ENCODE data around the gene PNKD. TPM values are rescaled to one million over a fixed set of nuclear protein-coding genes. Genes with fewer than 3 reads are reported as not detected.

The PNKD gene
- total and polyA plus RNA-seq, 10 of the 15 experiments (the other 5 are each of a cell fraction or from before 2014, with no cell fraction given) = 27.2 to 106 (median 61.3) TPM

- peak overlapping the region; percentile 96 for H3K27ac ChIP-seq (ENCODE audit: control insufficient read depth, insufficient read depth)
- CTCF ChIA-PET = interaction anchor here (0.6 to 4.9 kb wide), 10 partner anchors 9 to 314 kb away, joined by 3 to 34 read pairs (median 6); partner anchors contain the start of gene TMBIM1
- peak overlapping the region; percentile 84 for H3K4me3 ChIP-seq
- H3K27me3 ChIP-seq (replicated peaks in 1 of 2; ENCODE audit: control insufficient read depth in 2 of 2, insufficient read depth in 2 of 2, low read length in 1 of 2) = no peaks in the 10 kb centered on the region
- peak overlapping the region; percentile 89 for H3K9ac ChIP-seq (ENCODE audit: control insufficient read depth, insufficient read depth, low read length)
- H3K36me3 ChIP-seq (ENCODE audit: control insufficient read depth in 2 of 2, insufficient read depth in 2 of 2, low read length in 1 of 2) = no peaks in the 10 kb centered on the region
- peak; percentile 65 for ATAC-seq
- H4K20me1 ChIP-seq (ENCODE audit: control insufficient read depth, insufficient read depth) = no peaks in the 10 kb centered on the region; the same call in 1 of the 2 replicates
- BruUV-seq (replicated peaks) = no TSS peak
- SMC1A ChIA-PET (ENCODE audit: uncharacterized antibody, unreplicated experiment) = interaction anchor here (0.6 to 2.3 kb wide), 6 partner anchors 40 to 102 kb away, joined by 3 to 8 read pairs (median 3); partner anchors contain the start of gene CATIP
- 1% methylated on average over 45 of the region's 57 CpGs for WGBS (ENCODE audit: insufficient coverage, insufficient replicate concordance, low lambda C conversion rate, missing lambda C conversion rate)
- H3K4me2 ChIP-seq (ENCODE audit: control insufficient read depth, insufficient read depth) = peak overlapping the region; percentile 100
- RAD21 ChIA-PET (ENCODE audit: unreplicated experiment) = interaction anchor here (1.0 to 2.5 kb wide), 7 partner anchors 10 to 125 kb away, joined by 3 to 14 read pairs (median 4); partner anchors contain the start of gene SLC11A1
- H3K9me3 ChIP-seq (replicated peaks; ENCODE audit: control insufficient read depth, insufficient read depth, low read length) = no peaks in the 10 kb centered on the region
- in situ Hi-C loops (cut with MboI) = loop anchor here (25.0 kb wide), 1 partner anchor 109 kb away; the partner anchor contains the start of gene TMBIM1
- peaks cover 27% of the 10 kb centered on the region for H3K4me1 ChIP-seq (ENCODE audit: control insufficient read depth, insufficient read depth, low read length)
- POLR2A ChIA-PET = interaction anchor here (1.7 to 2.8 kb wide), 3 partner anchors 9 to 106 kb away, joined by 8 to 19 read pairs (median 19); no protein-coding TSS in a partner anchor
- DNase-seq (ENCODE audit: low read depth, low spot score) = peak; percentile 84
- intact Hi-C loops (cut with micrococcal nuclease; ENCODE audit: unreplicated experiment) = loop anchor here (1.0 to 5.0 kb wide), 7 partner anchors 29 to 261 kb away; partner anchors contain the start of genes AAMP, ARPC2, BCS1L and CATIP
- peak; percentile 95 for FAIRE-seq
- H2AFZ ChIP-seq (ENCODE audit: control insufficient read depth, low read depth, low read length) = peak overlapping the region; percentile 96
- H3K79me2 ChIP-seq (ENCODE audit: control insufficient read depth, insufficient read depth, low read length) = peaks cover 38% of the 10 kb centered on the region
- TF ChIP-seq EGR1 (IDR thresholded peaks at IDR 0.05; ENCODE audit: borderline replicate concordance in 1 of 2, low read depth in 2 of 2, low read length in 2 of 2) (peak in 1 of 2 experiments; percentile 99; a peak in 2 of 3 replicates), ZBED1 (IDR thresholded peaks at IDR 0.05; ENCODE audit: borderline replicate concordance) (no peak), PAX8 (IDR thresholded peaks at IDR 0.05) (no peak), SIX5 (IDR thresholded peaks at IDR 0.05; ENCODE audit: low read depth, low read length, severe bottlenecking) (no peak), EED (IDR thresholded peaks at IDR 0.05; ENCODE audit: low read depth) (no peak; the same call in none of the 2 replicates), WRNIP1 (IDR thresholded peaks at IDR 0.05; ENCODE audit: borderline replicate concordance, low read depth, low read length) (no peak), IRF3 (IDR thresholded peaks at IDR 0.05) (peak; percentile 82; the same call in 1 of the 2 replicates), PML (IDR thresholded peaks at IDR 0.05; ENCODE audit: low read length) (peak; percentile 73; the same call in 1 of the 2 replicates), BCL11A (IDR thresholded peaks at IDR 0.05; ENCODE audit: low read depth, low read length) (peak; percentile 61; the same call in 1 of the 2 replicates)
- TF ChIP-seq, protein P1, sequence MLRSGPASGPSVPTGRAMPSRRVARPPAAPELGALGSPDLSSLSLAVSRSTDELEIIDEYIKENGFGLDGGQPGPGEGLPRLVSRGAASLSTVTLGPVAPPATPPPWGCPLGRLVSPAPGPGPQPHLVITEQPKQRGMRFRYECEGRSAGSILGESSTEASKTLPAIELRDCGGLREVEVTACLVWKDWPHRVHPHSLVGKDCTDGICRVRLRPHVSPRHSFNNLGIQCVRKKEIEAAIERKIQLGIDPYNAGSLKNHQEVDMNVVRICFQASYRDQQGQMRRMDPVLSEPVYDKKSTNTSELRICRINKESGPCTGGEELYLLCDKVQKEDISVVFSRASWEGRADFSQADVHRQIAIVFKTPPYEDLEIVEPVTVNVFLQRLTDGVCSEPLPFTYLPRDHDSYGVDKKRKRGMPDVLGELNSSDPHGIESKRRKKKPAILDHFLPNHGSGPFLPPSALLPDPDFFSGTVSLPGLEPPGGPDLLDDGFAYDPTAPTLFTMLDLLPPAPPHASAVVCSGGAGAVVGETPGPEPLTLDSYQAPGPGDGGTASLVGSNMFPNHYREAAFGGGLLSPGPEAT (IDR thresholded peaks at IDR 0.05; ENCODE audit: low read depth) = peak; percentile 100
- TF ChIP-seq, protein P2, sequence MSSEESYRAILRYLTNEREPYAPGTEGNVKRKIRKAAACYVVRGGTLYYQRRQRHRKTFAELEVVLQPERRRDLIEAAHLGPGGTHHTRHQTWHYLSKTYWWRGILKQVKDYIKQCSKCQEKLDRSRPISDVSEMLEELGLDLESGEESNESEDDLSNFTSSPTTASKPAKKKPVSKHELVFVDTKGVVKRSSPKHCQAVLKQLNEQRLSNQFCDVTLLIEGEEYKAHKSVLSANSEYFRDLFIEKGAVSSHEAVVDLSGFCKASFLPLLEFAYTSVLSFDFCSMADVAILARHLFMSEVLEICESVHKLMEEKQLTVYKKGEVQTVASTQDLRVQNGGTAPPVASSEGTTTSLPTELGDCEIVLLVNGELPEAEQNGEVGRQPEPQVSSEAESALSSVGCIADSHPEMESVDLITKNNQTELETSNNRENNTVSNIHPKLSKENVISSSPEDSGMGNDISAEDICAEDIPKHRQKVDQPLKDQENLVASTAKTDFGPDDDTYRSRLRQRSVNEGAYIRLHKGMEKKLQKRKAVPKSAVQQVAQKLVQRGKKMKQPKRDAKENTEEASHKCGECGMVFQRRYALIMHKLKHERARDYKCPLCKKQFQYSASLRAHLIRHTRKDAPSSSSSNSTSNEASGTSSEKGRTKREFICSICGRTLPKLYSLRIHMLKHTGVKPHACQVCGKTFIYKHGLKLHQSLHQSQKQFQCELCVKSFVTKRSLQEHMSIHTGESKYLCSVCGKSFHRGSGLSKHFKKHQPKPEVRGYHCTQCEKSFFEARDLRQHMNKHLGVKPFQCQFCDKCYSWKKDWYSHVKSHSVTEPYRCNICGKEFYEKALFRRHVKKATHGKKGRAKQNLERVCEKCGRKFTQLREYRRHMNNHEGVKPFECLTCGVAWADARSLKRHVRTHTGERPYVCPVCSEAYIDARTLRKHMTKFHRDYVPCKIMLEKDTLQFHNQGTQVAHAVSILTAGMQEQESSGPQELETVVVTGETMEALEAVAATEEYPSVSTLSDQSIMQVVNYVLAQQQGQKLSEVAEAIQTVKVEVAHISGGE (CRISPR knock-in tag; IDR thresholded peaks at IDR 0.05) = no peak
- TF ChIP-seq, protein P3, sequence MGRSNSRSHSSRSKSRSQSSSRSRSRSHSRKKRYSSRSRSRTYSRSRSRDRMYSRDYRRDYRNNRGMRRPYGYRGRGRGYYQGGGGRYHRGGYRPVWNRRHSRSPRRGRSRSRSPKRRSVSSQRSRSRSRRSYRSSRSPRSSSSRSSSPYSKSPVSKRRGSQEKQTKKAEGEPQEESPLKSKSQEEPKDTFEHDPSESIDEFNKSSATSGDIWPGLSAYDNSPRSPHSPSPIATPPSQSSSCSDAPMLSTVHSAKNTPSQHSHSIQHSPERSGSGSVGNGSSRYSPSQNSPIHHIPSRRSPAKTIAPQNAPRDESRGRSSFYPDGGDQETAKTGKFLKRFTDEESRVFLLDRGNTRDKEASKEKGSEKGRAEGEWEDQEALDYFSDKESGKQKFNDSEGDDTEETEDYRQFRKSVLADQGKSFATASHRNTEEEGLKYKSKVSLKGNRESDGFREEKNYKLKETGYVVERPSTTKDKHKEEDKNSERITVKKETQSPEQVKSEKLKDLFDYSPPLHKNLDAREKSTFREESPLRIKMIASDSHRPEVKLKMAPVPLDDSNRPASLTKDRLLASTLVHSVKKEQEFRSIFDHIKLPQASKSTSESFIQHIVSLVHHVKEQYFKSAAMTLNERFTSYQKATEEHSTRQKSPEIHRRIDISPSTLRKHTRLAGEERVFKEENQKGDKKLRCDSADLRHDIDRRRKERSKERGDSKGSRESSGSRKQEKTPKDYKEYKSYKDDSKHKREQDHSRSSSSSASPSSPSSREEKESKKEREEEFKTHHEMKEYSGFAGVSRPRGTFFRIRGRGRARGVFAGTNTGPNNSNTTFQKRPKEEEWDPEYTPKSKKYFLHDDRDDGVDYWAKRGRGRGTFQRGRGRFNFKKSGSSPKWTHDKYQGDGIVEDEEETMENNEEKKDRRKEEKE (IDR thresholded peaks at IDR 0.05) = no peak
Observed at GRCh38 chr2:218395826-218396687, 125.7 kb downstream of the PNKD start.
